SK-N-SH (cell line): Measurements from ENCODE around the gene TBX4. TPM values are rescaled to one million over a fixed set of nuclear protein-coding genes. Genes with fewer than 3 reads are reported as not detected.

Experiments
- CTCF ChIA-PET: fragments of 300-600, 350-600 bp; formaldehyde crosslinking; extraction: SDS; loops from one replicate; lab custom pipeline; 2021; lab: Yijun Ruan, JAX
- POLR2A ChIA-PET: fragments of 350-600 bp; sonication (Branson Sonifier 250); formaldehyde crosslinking; extraction: SDS; loops from one replicate; lab custom pipeline; 2020; ENCODE audit warnings: antibody characterized with exemption, inconsistent platforms; lab: Yijun Ruan, JAX
- DNase-seq: peaks from one replicate; pipeline ENCODE4 v3.0.0; 2012
- H2AFZ ChIP-seq: fragments of 200-600 bp; sonication (generic); 2 replicates; pipeline ENCODE4 v1.8.1; 2016; ENCODE audit warnings: antibody characterized with exemption, mild to moderate bottlenecking, low read depth
- H3F3A ChIP-seq: fragments of 200-600 bp; sonication (generic); replicated peaks from 2 replicates; pipeline ENCODE3; 2016; ENCODE audit warnings: antibody characterized with exemption, mild to moderate bottlenecking; ENCODE audit not compliant: insufficient read depth
- H3K27ac ChIP-seq, 2 experiments: fragments of 200-500 bp in 1 of 2; fragments of 200-600 bp in 1 of 2; sonication (Bioruptor generic) in 1 of 2; sonication (generic), shearing (Covaris generic) in 1 of 2; 2 replicates each; pipeline versions ENCODE4 v1.5.1 to v1.6.1; 2014 to 2016; ENCODE audit warnings: low read depth in 2 of 2, inconsistent platforms in 1 of 2, low read length in 1 of 2, mild to moderate bottlenecking in 1 of 2, mixed read lengths in 1 of 2
- H3K27me3 ChIP-seq: fragments of 200-600 bp; sonication (generic), shearing (Covaris generic); 2 replicates; pipeline ENCODE4 v1.6.1; 2016; ENCODE audit warnings: mixed run types; ENCODE audit not compliant: insufficient read depth
- H3K36me3 ChIP-seq, 2 experiments: fragments of 200-500 bp in 1 of 2; fragments of 200-600 bp in 1 of 2; sonication (Bioruptor generic) in 1 of 2; sonication (generic) in 1 of 2; replicated peaks in 1 of 2; 2 replicates each; pipeline versions ENCODE3 to v1.5.1; 2014 to 2016; ENCODE audit warnings: low read length in 1 of 2, mild to moderate bottlenecking in 1 of 2; ENCODE audit not compliant: insufficient read depth in 2 of 2, control insufficient read depth in 1 of 2
- H3K4me1 ChIP-seq, 2 experiments: fragments of 200-500 bp in 1 of 2; fragments of 200-600 bp in 1 of 2; sonication (Bioruptor generic) in 1 of 2; sonication (generic), shearing (Covaris generic) in 1 of 2; 2 replicates each; pipeline versions ENCODE4 v1.5.1 to v1.6.1; 2014 to 2016; ENCODE audit warnings: low read depth in 1 of 2, low read length in 1 of 2, mixed run types in 1 of 2; ENCODE audit not compliant: insufficient read depth in 2 of 2, control insufficient read depth in 1 of 2
- H3K4me2 ChIP-seq: fragments of 200-600 bp; sonication (generic), shearing (Covaris generic); 2 replicates; pipeline ENCODE4 v1.6.1; 2017; ENCODE audit warnings: mixed run types
- H3K4me3 ChIP-seq, 2 experiments: fragments of 200-500 bp in 1 of 2; fragments of 200-600 bp in 1 of 2; sonication (Bioruptor generic) in 1 of 2; sonication (generic), shearing (Covaris generic) in 1 of 2; 2 replicates each; pipeline versions ENCODE4 v1.5.1 to v1.8.1; 2014 to 2016; ENCODE audit warnings: low read depth in 2 of 2, inconsistent platforms in 1 of 2, low read length in 1 of 2, mild to moderate bottlenecking in 1 of 2, mixed read lengths in 1 of 2, moderate library complexity in 1 of 2
- H3K79me2 ChIP-seq: fragments of 200-600 bp; sonication (generic); 2 replicates; pipeline ENCODE4 v1.8.1; 2017; ENCODE audit warnings: mild to moderate bottlenecking; ENCODE audit not compliant: insufficient read depth
- H3K9ac ChIP-seq: fragments of 200-600 bp; sonication (generic); 2 replicates; pipeline ENCODE4 v1.6.1; 2017; ENCODE audit warnings: mixed run types
- H3K9me2 ChIP-seq: fragments of 200-600 bp; sonication (generic); 2 replicates; pipeline ENCODE4 v1.6.1; 2017; ENCODE audit warnings: mixed run types
- H3K9me3 ChIP-seq: fragments of 200-600 bp; sonication (generic); 2 replicates; pipeline ENCODE4 v1.6.1; 2017; ENCODE audit warnings: mixed run types, mild to moderate bottlenecking, moderate library complexity
- H4K20me1 ChIP-seq: fragments of 200-600 bp; sonication (generic); 2 replicates; pipeline ENCODE4 v1.6.1; 2017; ENCODE audit warnings: mild to moderate bottlenecking, mixed run types; ENCODE audit not compliant: insufficient read depth
- CTCF ChIP-seq: fragments of 200-600 bp; sonication (generic); IDR thresholded peaks from 2 replicates; pipeline ENCODE4 v1.6.1; 2017; ENCODE audit warnings: antibody characterized with exemption, mild to moderate bottlenecking, moderate library complexity
- ELF1 ChIP-seq: IDR thresholded peaks from 2 replicates; pipeline ENCODE4 v1.4.0; 2012
- FOSL2 ChIP-seq: IDR thresholded peaks from 2 replicates; pipeline ENCODE4 v1.4.0; 2012; ENCODE audit warnings: low read depth, mild to moderate bottlenecking, moderate library complexity, borderline replicate concordance
- FOXM1 ChIP-seq: IDR thresholded peaks from 2 replicates; pipeline ENCODE4 v1.4.0; 2012; ENCODE audit warnings: low read depth, mild to moderate bottlenecking
- GABPA ChIP-seq: IDR thresholded peaks from 2 replicates; pipeline ENCODE4 v1.4.0; 2012; ENCODE audit warnings: low read depth, mild to moderate bottlenecking
- MAX ChIP-seq: IDR thresholded peaks from 2 replicates; pipeline ENCODE4 v1.4.0; 2012; ENCODE audit warnings: low read depth
- NFIC ChIP-seq: IDR thresholded peaks from 2 replicates; pipeline ENCODE4 v1.4.0; 2012; ENCODE audit warnings: borderline replicate concordance
- NRF1 ChIP-seq: IDR thresholded peaks from 2 replicates; pipeline ENCODE4 v1.6.1; 2012; ENCODE audit warnings: low read depth, mild to moderate bottlenecking, low read length
- SMC3 ChIP-seq: IDR thresholded peaks from 2 replicates; pipeline ENCODE4 v1.6.1; 2012; ENCODE audit warnings: low read depth, low read length, improper control_type of control experiment
- ZBTB33 ChIP-seq: IDR thresholded peaks from 2 replicates; pipeline ENCODE4 v1.4.0; 2012; ENCODE audit warnings: low read depth, borderline replicate concordance
- WGBS: methylation state at CpG from one replicate; pipeline ENCODE4 v1.1.6; 2017; ENCODE audit warnings: low lambda C conversion rate; 5-methylcytosine and 5-hydroxymethylcytosine counted together
- polyA plus RNA-seq, 3 experiments: library from polyadenylated mRNA; depleted of rRNA; stranded (reverse); fragments of >200 nt; gene quantifications; 2 replicates each; pipeline ENCODE4 v1.2.3, GENCODE V29; 2012

TBX4 gene
- polyA plus RNA-seq, 1 of the 3 experiments (the other 2 are of a cell fraction): 0.02 TPM

GRCh38 chr17:61485067-61485775 is 33.0 kb downstream of the TBX4 start:
- TF ChIP-seq FOXM1 (no peak), ELF1 (no peak), FOSL2 (0 out of 2 replicates have a peak, but pooled peaks have one; percentile 13), NFIC (0 out of 2 replicates have a peak, but pooled peaks have one; percentile 10), NRF1 (no peak), GABPA (no peak), MAX (no peak), ZBTB33 (no peak), CTCF (no peak), SMC3 (no peak)
- no peaks in the 10 kb centered on the region for H3K36me3 ChIP-seq
- no peak overlapping the region; a peak in 1 of 4 replicates for H3K27ac ChIP-seq
- no peak for DNase-seq
- no peaks in the 10 kb centered on the region for H4K20me1 ChIP-seq
- H3F3A ChIP-seq: no peaks in the 10 kb centered on the region
- no peaks in the 10 kb centered on the region for H3K9me2 ChIP-seq
- H3K4me2 ChIP-seq: peak overlapping the region; percentile 11; the same call in 1 of the 2 replicates
- H2AFZ ChIP-seq: peak overlapping the region; percentile 5; the same call in 1 of the 2 replicates
- ChIA-PET CTCF (interaction anchor here (0.8 to 3.7 kb wide), 12 partner anchors 8 to 352 kb away, joined by 3 to 19 read pairs (median 4); no protein-coding TSS in a partner anchor), POLR2A (interaction anchor here (1.0 to 1.1 kb wide), 2 partner anchors 8 to 18 kb away, joined by 3 read pairs; no protein-coding TSS in a partner anchor)
- H3K27me3 ChIP-seq: no peaks in the 10 kb centered on the region
- H3K9ac ChIP-seq: no peak overlapping the region
- H3K4me3 ChIP-seq: no peak overlapping the region
- H3K9me3 ChIP-seq: no peaks in the 10 kb centered on the region
- H3K79me2 ChIP-seq: no peaks in the 10 kb centered on the region
- peaks cover 0 to 51% of the 10 kb centered on the region in 2 experiments; a peak in 2 of 4 replicates for H3K4me1 ChIP-seq
- 89% methylated on average over 8 of the region's 8 CpGs for WGBS
